Neutrophil (primary cell): ENCODE results near the gene RMND1.

Experiments used
- H3K27ac ChIP-seq: fragments of 200-600 bp; sonication (generic); 2 replicates; pipeline ENCODE4 v1.5.1; 2016; ENCODE audit warnings: mild to moderate bottlenecking, moderate library complexity
- H3K27me3 ChIP-seq: fragments of 200-600 bp; sonication (generic); 2 replicates; pipeline ENCODE4 v1.6.0; 2016; ENCODE audit warnings: mild to moderate bottlenecking
- H3K36me3 ChIP-seq: fragments of 200-600 bp; sonication (generic); 2 replicates; pipeline ENCODE4 v1.5.1; 2017
- H3K4me1 ChIP-seq, 2 experiments: fragments of 200-600 bp in 1 of 2; sonication (generic) in 1 of 2; 1 replicate in 1 of 2; 2 replicates in 1 of 2; pipeline versions ENCODE4 v1.5.1 to v1.6.1; 2013 to 2016; ENCODE audit warnings: low read depth in 1 of 2, low read length in 1 of 2, mild to moderate bottlenecking in 1 of 2, moderate library complexity in 1 of 2; ENCODE audit not compliant: control insufficient read depth in 1 of 2, insufficient read depth in 1 of 2
- H3K4me3 ChIP-seq, 2 experiments: fragments of 200-600 bp in 1 of 2; sonication (generic) in 1 of 2; 1 replicate in 1 of 2; 2 replicates in 1 of 2; pipeline ENCODE4 v1.5.1; 2013 to 2016; ENCODE audit warnings: low read depth in 1 of 2, low read length in 1 of 2, mild to moderate bottlenecking in 1 of 2, moderate library complexity in 1 of 2
- H3K9me3 ChIP-seq: fragments of 200-600 bp; sonication (generic); 2 replicates; pipeline ENCODE4 v1.5.1; 2016
- CTCF ChIP-seq: fragments of 200-600 bp; sonication (generic); IDR thresholded peaks from 2 replicates; pipeline ENCODE4 v1.5.1; 2016; ENCODE audit warnings: antibody characterized with exemption

Gene RMND1

DNA sequence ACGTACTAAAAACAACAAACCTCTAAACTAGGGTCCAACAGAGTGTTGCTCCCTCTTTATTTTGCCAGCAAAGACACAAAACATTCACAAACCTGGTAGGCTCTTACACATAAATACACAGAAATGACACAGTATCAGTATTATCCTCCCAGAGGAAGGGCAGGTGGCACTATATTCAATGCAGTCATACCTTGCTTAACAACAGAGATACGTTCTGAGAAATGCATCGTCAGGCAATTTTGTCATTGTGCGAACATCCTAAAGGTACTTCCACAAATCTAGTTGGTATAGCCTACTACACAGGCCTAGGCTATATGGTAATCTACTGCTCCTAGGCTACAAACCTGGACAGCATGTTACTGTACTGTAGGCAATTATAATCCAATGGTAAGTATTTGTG is 70.2 kb downstream of the RMND1 start:
- no peaks in the 10 kb centered on the region for H3K27me3 ChIP-seq
- no peak for TF ChIP-seq CTCF
- no peaks in the 10 kb centered on the region for H3K9me3 ChIP-seq
- no peak overlapping the region for H3K27ac ChIP-seq
- H3K4me1 ChIP-seq, result peaks cover 0 to 9% of the 10 kb centered on the region in 2 experiments
- no peak overlapping the region for H3K4me3 ChIP-seq
- no peaks in the 10 kb centered on the region for H3K36me3 ChIP-seq

DNA sequence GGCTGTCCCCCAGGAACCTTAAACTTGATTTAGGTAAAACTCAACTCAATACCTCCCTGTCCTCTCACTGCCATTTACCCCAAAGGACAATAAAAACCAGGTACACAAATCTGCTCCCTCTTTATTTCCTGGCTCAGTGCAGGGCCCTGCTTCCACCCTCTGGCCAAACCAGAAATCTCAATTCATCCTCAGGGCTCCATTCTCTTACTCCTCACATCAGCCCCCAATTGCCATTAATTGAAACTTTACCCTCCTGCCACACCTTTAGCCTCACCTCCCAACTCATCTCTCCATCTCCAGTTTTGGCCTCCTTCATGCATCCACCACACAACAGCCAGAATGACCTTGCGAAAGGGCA is 71.1 kb downstream of the RMND1 start:
- Histone ChIP-seq H3K36me3 (no peaks in the 10 kb centered on the region), H3K9me3 (no peaks in the 10 kb centered on the region), H3K4me3 (no peak overlapping the region), H3K27me3 (no peaks in the 10 kb centered on the region), H3K27ac (peak overlapping the region; percentile 43), H3K4me1 (peaks cover 0 to 9% of the 10 kb centered on the region in 2 experiments)
- no peak for TF ChIP-seq CTCF

DNA sequence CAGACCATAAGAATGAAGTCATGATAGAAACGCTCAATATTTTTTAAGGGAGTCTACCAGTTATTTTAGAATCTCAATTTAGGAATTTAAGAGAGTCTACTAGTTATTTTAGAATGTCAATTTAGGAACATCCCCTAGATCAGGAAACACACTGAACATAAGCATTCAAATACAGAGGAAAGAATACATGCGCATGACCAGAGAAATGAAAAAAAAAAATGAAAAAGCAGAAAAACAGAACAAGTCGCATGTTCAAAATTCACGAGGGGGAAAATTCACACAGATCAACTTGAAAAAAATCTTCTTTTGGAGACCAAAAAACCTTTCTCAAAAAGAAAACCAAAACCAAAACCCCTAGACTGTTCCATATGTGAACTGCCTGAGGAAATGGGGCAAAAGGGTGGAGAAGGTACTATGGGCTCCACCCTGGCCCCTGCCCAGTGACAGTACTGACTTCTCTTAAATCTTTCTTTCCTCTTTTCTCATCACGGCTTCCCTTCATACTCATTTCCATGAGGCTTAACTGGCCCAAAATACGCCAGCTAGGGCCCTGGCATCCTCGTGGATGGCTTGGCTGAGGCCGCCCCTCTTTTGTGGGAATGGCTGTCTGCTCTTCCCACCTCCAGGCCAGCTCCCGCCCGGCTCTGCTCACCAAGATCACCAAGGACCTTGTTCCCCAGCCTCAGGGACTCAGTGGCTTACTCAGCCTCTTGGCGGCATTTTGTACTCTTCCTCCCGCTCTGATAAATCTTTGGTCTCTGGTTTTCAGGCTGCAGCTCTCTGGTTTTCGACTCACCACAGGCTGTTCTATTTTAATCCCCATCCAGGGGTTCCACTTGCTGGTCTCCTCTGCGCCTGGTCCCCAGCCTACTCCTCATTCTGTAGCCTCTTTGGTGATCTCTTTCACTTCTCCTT is 71.7 kb downstream of the RMND1 start:
- H3K27me3 ChIP-seq, result no peaks in the 10 kb centered on the region
- H3K36me3 ChIP-seq, result no peaks in the 10 kb centered on the region
- H3K27ac ChIP-seq, result peak overlapping the region; percentile 43
- TF ChIP-seq CTCF, result no peak
- peaks cover 0 to 9% of the 10 kb centered on the region in 2 experiments for H3K4me1 ChIP-seq
- no peak overlapping the region for H3K4me3 ChIP-seq
- no peaks in the 10 kb centered on the region for H3K9me3 ChIP-seq

DNA sequence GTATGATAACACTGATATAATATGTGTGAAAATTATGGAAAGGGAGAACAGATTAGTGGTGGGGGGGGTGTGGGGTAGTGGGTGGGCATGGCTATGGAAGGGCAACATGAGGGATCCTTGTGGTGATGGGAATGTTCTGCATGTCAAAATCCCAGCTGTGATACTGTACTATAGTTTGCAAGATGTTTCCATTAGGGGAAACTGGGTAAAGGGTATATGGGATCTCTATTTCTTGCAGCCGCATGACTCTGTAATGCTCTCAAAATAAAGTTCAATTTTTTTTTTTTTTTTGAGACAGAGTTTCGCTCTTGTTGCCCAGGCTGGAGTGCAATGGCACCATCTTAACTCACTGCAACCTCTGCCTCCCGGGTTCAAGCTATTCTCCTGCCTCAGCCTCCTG is 74.8 kb downstream of the RMND1 start:
- Histone ChIP-seq H3K9me3 (no peaks in the 10 kb centered on the region), H3K4me1 (peaks cover 9 to 19% of the 10 kb centered on the region in 2 experiments), H3K4me3 (no peak overlapping the region), H3K27ac (no peak overlapping the region), H3K36me3 (peaks cover 2% of the 10 kb centered on the region), H3K27me3 (no peaks in the 10 kb centered on the region)
- no peak for TF ChIP-seq CTCF

- Histone ChIP-seq H3K27me3 (no peaks in the 10 kb centered on the region), H3K36me3 (peaks cover 8% of the 10 kb centered on the region), H3K4me3 (no peak overlapping the region), H3K27ac (no peak overlapping the region), H3K4me1 (peaks cover 9 to 19% of the 10 kb centered on the region in 2 experiments), H3K9me3 (no peaks in the 10 kb centered on the region)
- TF ChIP-seq CTCF, result no peak
Measured at GRCh38 chr6:151376440-151376839, 75.5 kb downstream of the RMND1 start.
